Progenitor cell of endocrine pancreas (in vitro differentiated cells): ENCODE results near the gene MROH2A. TPM values are rescaled to one million over a fixed set of nuclear protein-coding genes. Genes with fewer than 3 reads are reported as not detected.
A peak's percentile ranks its signal among the peaks of the same experiment; 100 is the strongest.

Experiments
- DNase-seq: peaks from one replicate; pipeline ENCODE4 v3.0.0; 2021; ENCODE audit warnings: low spot score; ENCODE audit not compliant: unreplicated experiment
- H3K27ac Mint-ChIP-seq: 2 replicates; pipeline ENCODE4 v1.8.0; 2021; ENCODE audit warnings: mild to moderate bottlenecking, moderate library complexity, mixed read lengths
- H3K27me3 Mint-ChIP-seq: 2 replicates; pipeline ENCODE4 v1.8.0; 2021; ENCODE audit warnings: mixed read lengths
- H3K36me3 Mint-ChIP-seq: 2 replicates; pipeline ENCODE4 v1.8.0; 2022; ENCODE audit warnings: mixed read lengths; ENCODE audit not compliant: insufficient read depth
- H3K4me1 Mint-ChIP-seq: 2 replicates; pipeline ENCODE4 v1.8.0; 2021; ENCODE audit warnings: low read depth, mixed read lengths
- H3K4me3 Mint-ChIP-seq: 2 replicates; pipeline ENCODE4 v1.8.0; 2021; ENCODE audit warnings: low read depth, mild to moderate bottlenecking, moderate library complexity, mixed read lengths
- H3K9me3 Mint-ChIP-seq: 2 replicates; pipeline ENCODE4 v1.8.0; 2021; ENCODE audit warnings: low read depth, mixed read lengths
- CTCF ChIP-seq: fragments of 200-600 bp; sonication (generic); IDR thresholded peaks from one replicate; pipeline ENCODE4 v1.5.0; 2021; ENCODE audit warnings: antibody characterized with exemption, mild to moderate bottlenecking; ENCODE audit not compliant: unreplicated experiment
- total RNA-seq: library from RNA; stranded (reverse); gene quantifications from 2 replicates; pipeline ENCODE4 v1.2.1, GENCODE V29; 2021

Gene MROH2A
- total RNA-seq, 1 donor from 2014 or later, result not detected

GRCh38 chr2:233792720-233793119, 14.6 kb downstream of the MROH2A start:
- H3K4me1 Mint-ChIP-seq, result no peaks in the 10 kb centered on the region
- no peak overlapping the region for H3K27ac Mint-ChIP-seq
- no peak overlapping the region for H3K4me3 Mint-ChIP-seq
- peaks cover 11% of the 10 kb centered on the region for H3K27me3 Mint-ChIP-seq
- TF ChIP-seq CTCF, result no peak
- DNase-seq, result no peak
- no peaks in the 10 kb centered on the region for H3K9me3 Mint-ChIP-seq
- H3K36me3 Mint-ChIP-seq, result no peaks in the 10 kb centered on the region

- Mint-ChIP-seq H3K27ac (no peak overlapping the region), H3K4me1 (no peaks in the 10 kb centered on the region), H3K9me3 (no peaks in the 10 kb centered on the region), H3K4me3 (no peak overlapping the region), H3K36me3 (no peaks in the 10 kb centered on the region), H3K27me3 (peaks cover 11% of the 10 kb centered on the region)
- DNase-seq, result no peak
- TF ChIP-seq CTCF, result no peak
These were observed 15.5 kb downstream of the MROH2A start for GRCh38 chr2:233793465-233794127.

- no peak overlapping the region for H3K4me3 Mint-ChIP-seq
- H3K9me3 Mint-ChIP-seq, result no peaks in the 10 kb centered on the region
- H3K4me1 Mint-ChIP-seq, result no peaks in the 10 kb centered on the region
- H3K27me3 Mint-ChIP-seq, result peaks cover 14% of the 10 kb centered on the region
- H3K36me3 Mint-ChIP-seq, result no peaks in the 10 kb centered on the region
- H3K27ac Mint-ChIP-seq, result no peak overlapping the region
- no peak for TF ChIP-seq CTCF
- no peak for DNase-seq
These were observed 16.1 kb downstream of the MROH2A start for GRCh38 chr2:233794128-233794658.

- Mint-ChIP-seq H3K36me3 (no peaks in the 10 kb centered on the region), H3K4me3 (no peak overlapping the region), H3K27me3 (peaks cover 17% of the 10 kb centered on the region), H3K4me1 (no peaks in the 10 kb centered on the region), H3K27ac (no peak overlapping the region), H3K9me3 (peaks cover 5% of the 10 kb centered on the region)
- peak; percentile 6 for DNase-seq
- TF ChIP-seq CTCF, result no peak
These were observed 17.6 kb downstream of the MROH2A start for GRCh38 chr2:233795735-233796171.

- TF ChIP-seq CTCF, result no peak
- Mint-ChIP-seq H3K36me3 (no peaks in the 10 kb centered on the region), H3K9me3 (peaks cover 5% of the 10 kb centered on the region), H3K4me3 (no peak overlapping the region), H3K27ac (no peak overlapping the region), H3K4me1 (no peaks in the 10 kb centered on the region), H3K27me3 (peaks cover 12% of the 10 kb centered on the region)
- peak; percentile 2 for DNase-seq
These were observed 18.1 kb downstream of the MROH2A start for GRCh38 chr2:233796254-233796653.
